Gastroesophageal sphincter (tissue), 4 donors: ENCODE measurements around the gene LPAR3. TPM values are rescaled to one million over a fixed set of nuclear protein-coding genes. Genes with fewer than 3 reads are reported as not detected.

Experiments
- ATAC-seq: fragments of 150-250 bp; one replicate; pipeline ENCODE4 v1.9.1; 2016; ENCODE audit warnings: mild to moderate bottlenecking, moderate library complexity
- H3K27ac ChIP-seq, 4 donors: fragments of 200-600 bp; sonication (generic) in 3 of 4; 1 replicate in 3 of 4; 2 replicates in 1 of 4; pipeline ENCODE4 v1.5.1; 2016 to 2019
- H3K27me3 ChIP-seq: fragments of 200-600 bp; sonication (generic); one replicate; pipeline ENCODE4 v1.5.1; 2019
- H3K36me3 ChIP-seq, 2 donors: fragments of 200-600 bp; sonication (generic); one replicate each; pipeline ENCODE4 v1.5.1; 2019; ENCODE audit warnings: control low read depth in 1 of 2
- H3K4me1 ChIP-seq, 3 donors: fragments of 200-600 bp; sonication (generic); 1 replicate in 2 of 3; 2 replicates in 1 of 3; pipeline ENCODE4 v1.5.1; 2016 to 2019; ENCODE audit warnings: control low read depth in 2 of 3
- H3K4me3 ChIP-seq, 2 donors: fragments of 200-600 bp; sonication (generic); one replicate each; pipeline ENCODE4 v1.5.1; 2019; ENCODE audit warnings: mild to moderate bottlenecking in 1 of 2, moderate library complexity in 1 of 2
- H3K9me3 ChIP-seq, 3 donors: fragments of 200-600 bp; sonication (generic); one replicate each; pipeline ENCODE4 v1.5.1; 2017 to 2019; ENCODE audit warnings: control low read depth in 2 of 3
- CTCF ChIP-seq, 4 experiments: fragments of 200-600 bp in 2 of 4; fragments of 450-650 bp in 2 of 4; sonication (generic) in 1 of 4; IDR thresholded peaks; one replicate each; pipeline ENCODE4 v1.5.1; 2017 to 2019; ENCODE audit warnings: antibody characterized with exemption in 4 of 4, mild to moderate bottlenecking in 2 of 4, moderate library complexity in 2 of 4
- EP300 ChIP-seq: sonication (generic); formaldehyde crosslinking; IDR thresholded peaks from one replicate; pipeline ENCODE4 v1.6.1; 2017; ENCODE audit warnings: antibody characterized with exemption, mild to moderate bottlenecking
- POLR2A ChIP-seq, 2 donors: fragments of 450-650 bp; IDR thresholded peaks; one replicate each; pipeline ENCODE4 v1.6.1; 2017; ENCODE audit warnings: antibody characterized with exemption in 2 of 2, mild to moderate bottlenecking in 2 of 2, moderate library complexity in 1 of 2
- POLR2AphosphoS5 ChIP-seq: sonication (generic); formaldehyde crosslinking; IDR thresholded peaks from one replicate; pipeline ENCODE4 v1.6.1; 2017; ENCODE audit warnings: antibody characterized with exemption
- WGBS, 2 donors: methylation state at CpG; one replicate each; pipeline ENCODE4 v1.1.5; 2018; ENCODE audit warnings: low coverage in 1 of 2; 5-methylcytosine and 5-hydroxymethylcytosine counted together
- total RNA-seq, 4 donors: library from RNA; depleted of rRNA; stranded (reverse); fragments of >200 nt; gene quantifications; one replicate each; pipeline ENCODE4 v1.1.0, GENCODE V29; 2016

The LPAR3 gene
- total RNA-seq, 4 donors from 2014 or later: 0.13 to 3.3 (median 0.23) TPM; not detected in 1

- Histone ChIP-seq H3K36me3 (no peaks in the 10 kb centered on the region), H3K4me3 (no peak overlapping the region), H3K4me1 (peaks cover 0 to 10% (median 0%) of the 10 kb centered on the region in 3 donors), H3K9me3 (no peaks in the 10 kb centered on the region), H3K27ac (no peak overlapping the region), H3K27me3 (no peaks in the 10 kb centered on the region)
- TF ChIP-seq POLR2AphosphoS5 (no peak), CTCF (IDR thresholded peaks at IDR 0.05) (no peak), POLR2A (IDR thresholded peaks at IDR 0.05) (no peak), EP300 (no peak)
- no peak for ATAC-seq
- WGBS, 2 donors: 73 to 83% methylated on average over 2 of the region's 2 CpGs
These were observed 47.6 kb downstream of the LPAR3 start for GRCh38 chr1:84845357-84845756.

- no peak overlapping the region for H3K27ac ChIP-seq
- H3K4me1 ChIP-seq: peaks cover 0 to 10% (median 0%) of the 10 kb centered on the region in 3 donors
- TF ChIP-seq POLR2AphosphoS5 (no peak), EP300 (no peak), CTCF (IDR thresholded peaks at IDR 0.05) (no peak), POLR2A (IDR thresholded peaks at IDR 0.05) (no peak)
- H3K9me3 ChIP-seq: no peaks in the 10 kb centered on the region
- H3K4me3 ChIP-seq: no peak overlapping the region
- no peak for ATAC-seq
- no peaks in the 10 kb centered on the region for H3K27me3 ChIP-seq
- H3K36me3 ChIP-seq: no peaks in the 10 kb centered on the region
These were observed 48.9 kb downstream of the LPAR3 start for GRCh38 chr1:84844094-84844493.

- H3K36me3 ChIP-seq: no peaks in the 10 kb centered on the region
- 71 to 76% methylated on average over 3 of the region's 3 CpGs for WGBS, 2 donors
- no peak for ATAC-seq
- peaks cover 8% of the 10 kb centered on the region for H3K27me3 ChIP-seq
- H3K4me1 ChIP-seq: peaks cover 0 to 10% (median 0%) of the 10 kb centered on the region in 3 donors
- no peak overlapping the region for H3K4me3 ChIP-seq
- H3K27ac ChIP-seq: no peak overlapping the region
- TF ChIP-seq POLR2AphosphoS5: no peak
- TF ChIP-seq POLR2A (IDR thresholded peaks at IDR 0.05): no peak
- no peak for TF ChIP-seq EP300
- H3K9me3 ChIP-seq: no peaks in the 10 kb centered on the region
These were observed 50.2 kb downstream of the LPAR3 start for GRCh38 chr1:84842748-84843231.

- 85 to 97% methylated on average over 2 of the region's 2 CpGs for WGBS, 2 donors
- Histone ChIP-seq H3K27ac (no peak overlapping the region), H3K4me1 (peaks cover 0 to 1% (median 0%) of the 10 kb centered on the region in 3 donors), H3K4me3 (no peak overlapping the region), H3K36me3 (no peaks in the 10 kb centered on the region), H3K27me3 (peaks cover 8% of the 10 kb centered on the region), H3K9me3 (no peaks in the 10 kb centered on the region)
- ATAC-seq: no peak
- TF ChIP-seq POLR2AphosphoS5: no peak
- TF ChIP-seq CTCF (IDR thresholded peaks at IDR 0.05): no peak
These were observed 51.0 kb downstream of the LPAR3 start for GRCh38 chr1:84841971-84842370.

GRCh38 chr1:84840346-84840745 lies 52.7 kb downstream of the LPAR3 start:
- no peak overlapping the region for H3K27ac ChIP-seq
- peaks cover 8% of the 10 kb centered on the region for H3K27me3 ChIP-seq
- no peaks in the 10 kb centered on the region for H3K36me3 ChIP-seq
- no peaks in the 10 kb centered on the region for H3K9me3 ChIP-seq
- H3K4me1 ChIP-seq: no peaks in the 10 kb centered on the region
- no peak for TF ChIP-seq EP300
- no peak for TF ChIP-seq CTCF (IDR thresholded peaks at IDR 0.05)
- no peak for TF ChIP-seq POLR2AphosphoS5
- TF ChIP-seq POLR2A (IDR thresholded peaks at IDR 0.05): no peak
- no peak for ATAC-seq
- no peak overlapping the region for H3K4me3 ChIP-seq
